CD4-positive, alpha-beta T cell (primary cell): ENCODE results near the gene NT5DC4. TPM values are rescaled to one million over a fixed set of nuclear protein-coding genes. Genes with fewer than 3 reads are reported as not detected.

ENCODE experiments used
- ATAC-seq: fragments of 200-7000 bp; cut with Tn5 transposase; one replicate; pipeline ENCODE4 v1.10.0; 2022; ENCODE audit warnings: mild to moderate bottlenecking; ENCODE audit not compliant: poor library complexity
- CTCF ChIA-PET: fragments of 350-600 bp; sonication (Branson Sonifier 250); formaldehyde crosslinking; loops from one replicate; lab custom pipeline; 2021; ENCODE audit warnings: antibody characterized with exemption, inconsistent platforms; lab: Charles Lee
- POLR2A ChIA-PET: fragments of 350-600 bp; sonication (Branson Sonifier 250); formaldehyde crosslinking; loops from one replicate; lab custom pipeline; 2021; ENCODE audit warnings: antibody characterized with exemption, inconsistent platforms; lab: Charles Lee
- DNase-seq, 14 experiments: peaks; one replicate each; pipeline ENCODE4 v3.0.0-alpha.2; 2013 to 2020; ENCODE audit warnings: mixed read lengths in 2 of 14
- H3K27ac ChIP-seq, 2 donors: one replicate each; pipeline versions ENCODE4 v1.5.1 to v1.7.0; 2013; ENCODE audit warnings: low read length in 2 of 2, low read depth in 1 of 2, mild to moderate bottlenecking in 1 of 2
- H3K27me3 ChIP-seq, 2 experiments: 1 replicate in 1 of 2; 2 replicates in 1 of 2; pipeline versions ENCODE4 v1.6.1 to v1.7.0; 2013; ENCODE audit warnings: low read length in 2 of 2, control low read depth in 1 of 2, mild to moderate bottlenecking in 1 of 2, moderate library complexity in 1 of 2; ENCODE audit not compliant: insufficient read depth in 2 of 2, control insufficient read depth in 1 of 2
- H3K36me3 ChIP-seq: one replicate; pipeline ENCODE4 v1.6.1; 2013; ENCODE audit warnings: low read length, control low read depth; ENCODE audit not compliant: insufficient read depth
- H3K4me1 ChIP-seq: one replicate; pipeline ENCODE4 v1.6.1; 2013; ENCODE audit warnings: low read length, control low read depth; ENCODE audit not compliant: insufficient read depth
- H3K4me3 ChIP-seq: one replicate; pipeline ENCODE4 v1.5.1; 2013; ENCODE audit warnings: mild to moderate bottlenecking, low read length, moderate library complexity
- H3K9me3 ChIP-seq, 2 experiments: 1 replicate in 1 of 2; 2 replicates in 1 of 2; pipeline versions ENCODE4 v1.6.1 to v1.7.0; 2013; ENCODE audit warnings: low read length in 2 of 2, mild to moderate bottlenecking in 2 of 2, control low read depth in 1 of 2, moderate library complexity in 1 of 2; ENCODE audit not compliant: control insufficient read depth in 1 of 2, insufficient read depth in 1 of 2
- H3K27ac Mint-ChIP-seq: one replicate; pipeline ENCODE4 v1.8.0; 2020; ENCODE audit warnings: mixed read lengths
- H3K27me3 Mint-ChIP-seq: one replicate; pipeline ENCODE4 v1.8.0; 2021; ENCODE audit warnings: mixed read lengths
- H3K36me3 Mint-ChIP-seq: one replicate; pipeline ENCODE4 v1.8.0; 2021; ENCODE audit warnings: low read depth, mixed read lengths
- H3K4me1 Mint-ChIP-seq: one replicate; pipeline ENCODE4 v1.8.0; 2021; ENCODE audit warnings: low read depth, mixed read lengths
- H3K4me3 Mint-ChIP-seq: one replicate; pipeline ENCODE4 v1.8.0; 2020; ENCODE audit warnings: mild to moderate bottlenecking, mixed read lengths
- H3K9me3 Mint-ChIP-seq: one replicate; pipeline ENCODE4 v1.8.0; 2020; ENCODE audit warnings: mixed read lengths
- CTCF ChIP-seq: fragments of 200-600 bp; IDR thresholded peaks from one replicate; pipeline ENCODE4 v1.8.0; 2022; ENCODE audit warnings: antibody characterized with exemption, mild to moderate bottlenecking
- intact Hi-C, 2 experiments: fragments of 100-400 bp; cut with DNase I in 1 of 2; cut with micrococcal nuclease in 1 of 2; formaldehyde crosslinking; loops; one replicate each; pipeline versions ENCODE4 v1.15.1 to v1.9.0; 2023 to 2025; cut with DNase I, micrococcal nuclease
- total RNA-seq, 174 experiments: library from RNA in 2 of 174; stranded (reverse) in 2 of 174; gene quantifications; one replicate each; pipeline ENCODE4 v1.2.3 and lab custom pipeline; 2021 to 2026

NT5DC4 gene
- total RNA-seq, 2 experiments from 2014 or later, result not detected

- Mint-ChIP-seq H3K27me3 (peaks cover 3% of the 10 kb centered on the region), H3K4me3 (no peak overlapping the region), H3K9me3 (no peaks in the 10 kb centered on the region), H3K27ac (no peak overlapping the region), H3K4me1 (peaks cover 22% of the 10 kb centered on the region), H3K36me3 (no peaks in the 10 kb centered on the region)
- Histone ChIP-seq H3K27ac (no peak overlapping the region), H3K4me1 (peaks cover 31% of the 10 kb centered on the region), H3K36me3 (no peaks in the 10 kb centered on the region), H3K27me3 (peaks cover 0 to 3% of the 10 kb centered on the region in 2 experiments), H3K4me3 (no peak overlapping the region), H3K9me3 (no peaks in the 10 kb centered on the region)
- ChIA-PET POLR2A (no interaction called here), CTCF (no interaction called here)
- ATAC-seq, result no peak
- TF ChIP-seq CTCF, result no peak
- no peak for DNase-seq
- intact Hi-C loops, result no loop called here
Measured at GRCh38 chr2:112694182-112694581, 26.6 kb upstream of the NT5DC4 start.

GRCh38 chr2:112698834-112699515, 21.8 kb upstream of the NT5DC4 start:
- TF ChIP-seq CTCF, result no peak
- no peak overlapping the region for H3K4me3 Mint-ChIP-seq
- no peak for ATAC-seq
- Histone ChIP-seq H3K4me1 (no peaks in the 10 kb centered on the region), H3K36me3 (no peaks in the 10 kb centered on the region), H3K4me3 (no peak overlapping the region), H3K9me3 (no peaks in the 10 kb centered on the region), H3K27me3 (peaks cover 0 to 3% of the 10 kb centered on the region in 2 experiments), H3K27ac (no peak overlapping the region)
- intact Hi-C loops, result no loop called here
- H3K27me3 Mint-ChIP-seq, result peaks cover 3% of the 10 kb centered on the region
- H3K4me1 Mint-ChIP-seq, result no peaks in the 10 kb centered on the region
- no peaks in the 10 kb centered on the region for H3K9me3 Mint-ChIP-seq
- no peaks in the 10 kb centered on the region for H3K36me3 Mint-ChIP-seq
- ChIA-PET CTCF (interaction anchor here (1.0 to 1.7 kb wide), 3 partner anchors 14 to 73 kb away, joined by 3 to 5 read pairs (median 3); no protein-coding TSS in a partner anchor), POLR2A (interaction anchor here (0.7 kb wide), 1 partner anchor 226 kb away, joined by 3 read pairs; no protein-coding TSS in a partner anchor)
- no peak for DNase-seq
- H3K27ac Mint-ChIP-seq, result no peak overlapping the region

GRCh38 chr2:112699984-112700667, 20.7 kb upstream of the NT5DC4 start:
- Histone ChIP-seq H3K4me1 (no peaks in the 10 kb centered on the region), H3K36me3 (no peaks in the 10 kb centered on the region), H3K9me3 (no peaks in the 10 kb centered on the region), H3K27me3 (peaks cover 0 to 3% of the 10 kb centered on the region in 2 experiments), H3K27ac (peak overlapping the region in 1 of 2 donors; percentile 4), H3K4me3 (no peak overlapping the region)
- intact Hi-C loops, result no loop called here
- Mint-ChIP-seq H3K9me3 (no peaks in the 10 kb centered on the region), H3K4me3 (no peak overlapping the region), H3K36me3 (no peaks in the 10 kb centered on the region), H3K27me3 (peaks cover 3% of the 10 kb centered on the region), H3K4me1 (no peaks in the 10 kb centered on the region), H3K27ac (no peak overlapping the region)
- DNase-seq (peak in 2 of 14 experiments; percentile 41 to 48), ATAC-seq (no peak)
- CTCF ChIA-PET, result interaction anchor here (1.7 kb wide), 1 partner anchor 26 kb away, joined by 5 read pairs; no protein-coding TSS in a partner anchor
- no peak for TF ChIP-seq CTCF
- POLR2A ChIA-PET, result no interaction called here
